Natural killer cell (primary cell): Measurements from ENCODE around the gene TBC1D23. TPM values are rescaled to one million over a fixed set of nuclear protein-coding genes. Genes with fewer than 3 reads are reported as not detected.
"Not testable (repeated sequence)": the region's sequence is repeated elsewhere in the genome, so short reads cannot be mapped to it uniquely, and the experiment has no call there.

ENCODE experiments used
- ATAC-seq, 3 donors: fragments of 150-1000 bp in 2 of 3; fragments of 200-7000 bp in 1 of 3; cut with Tn5 transposase; 1 replicate in 1 of 3; 2 replicates in 2 of 3; pipeline ENCODE4 v1.10.0; 2021; ENCODE audit warnings: mild to moderate bottlenecking in 2 of 3, moderate library complexity in 2 of 3
- DNase-seq, 2 donors: peaks; one replicate each; pipeline versions ENCODE4 v3.0.0 to v3.0.0-alpha.2; 2013 to 2021; ENCODE audit warnings: mixed read lengths in 1 of 2
- H3K27ac ChIP-seq: one replicate; pipeline ENCODE4 v1.5.1; 2013; ENCODE audit warnings: mild to moderate bottlenecking, low read length
- H3K27me3 ChIP-seq: one replicate; pipeline ENCODE4 v1.6.1; 2013; ENCODE audit warnings: low read length; ENCODE audit not compliant: control insufficient read depth, insufficient read depth
- H3K36me3 ChIP-seq: one replicate; pipeline ENCODE4 v1.6.1; 2013; ENCODE audit warnings: low read length; ENCODE audit not compliant: control insufficient read depth, insufficient read depth
- H3K4me1 ChIP-seq: one replicate; pipeline ENCODE4 v1.6.1; 2013; ENCODE audit warnings: low read length; ENCODE audit not compliant: control insufficient read depth, insufficient read depth
- H3K4me3 ChIP-seq: one replicate; pipeline ENCODE4 v1.5.1; 2013; ENCODE audit warnings: low read length
- H3K9me3 ChIP-seq: one replicate; pipeline ENCODE4 v1.6.1; 2013; ENCODE audit warnings: low read length; ENCODE audit not compliant: control insufficient read depth, insufficient read depth
- H3K27ac Mint-ChIP-seq, 2 donors: one replicate each; pipeline ENCODE4 v1.8.0; 2022; ENCODE audit warnings: mild to moderate bottlenecking in 2 of 2, mixed read lengths in 2 of 2, moderate library complexity in 1 of 2
- H3K27me3 Mint-ChIP-seq, 2 donors: one replicate each; pipeline ENCODE4 v1.8.0; 2022; ENCODE audit warnings: low read depth in 2 of 2, mixed read lengths in 2 of 2
- H3K36me3 Mint-ChIP-seq: one replicate; pipeline ENCODE4 v1.8.0; 2022; ENCODE audit warnings: mixed read lengths
- H3K4me1 Mint-ChIP-seq, 2 donors: one replicate each; pipeline ENCODE4 v1.8.0; 2022; ENCODE audit warnings: mixed read lengths in 2 of 2
- H3K4me3 Mint-ChIP-seq: one replicate; pipeline ENCODE4 v1.8.0; 2022; ENCODE audit warnings: mild to moderate bottlenecking, moderate library complexity, mixed read lengths
- H3K9me3 Mint-ChIP-seq, 2 donors: one replicate each; pipeline ENCODE4 v1.8.0; 2022; ENCODE audit warnings: mixed read lengths in 2 of 2
- CTCF ChIP-seq: fragments of 200-600 bp; IDR thresholded peaks from one replicate; pipeline ENCODE4 v1.8.0; 2022; ENCODE audit warnings: antibody characterized with exemption
- WGBS: methylation state at CpG from one replicate; pipeline ENCODE4 v1.1.7; 2013; ENCODE audit warnings: missing lambda C conversion rate; ENCODE audit not compliant: insufficient coverage; 5-methylcytosine and 5-hydroxymethylcytosine counted together
- intact Hi-C: fragments of 100-400 bp; cut with micrococcal nuclease; formaldehyde crosslinking; loops from one replicate; pipeline ENCODE4 v1.14.2; 2022
- total RNA-seq, 4 donors: library from RNA; stranded (reverse); fragments of 120-200 nt in 1 of 4; gene quantifications; one replicate each; pipeline versions ENCODE4 v1.2.3 to v1.2.4, GENCODE V29; 2013 to 2022

The TBC1D23 gene
- total RNA-seq, 3 donors from 2014 or later (not counting 1 experiment from before 2014, with no cell fraction given) = 38.8 to 50.3 (median 45.4) TPM

GRCh38 chr3:100226712-100227429, 33.9 kb upstream of the TBC1D23 start:
- TF ChIP-seq CTCF = no peak
- Mint-ChIP-seq H3K9me3 (no peaks in the 10 kb centered on the region), H3K4me3 (no peak overlapping the region), H3K27me3 (no peaks in the 10 kb centered on the region), H3K36me3 (no peaks in the 10 kb centered on the region), H3K27ac (no peak overlapping the region), H3K4me1 (no peaks in the 10 kb centered on the region)
- Histone ChIP-seq H3K9me3 (no peaks in the 10 kb centered on the region), H3K27ac (no peak overlapping the region), H3K4me3 (no peak overlapping the region), H3K4me1 (no peaks in the 10 kb centered on the region), H3K27me3 (no peaks in the 10 kb centered on the region), H3K36me3 (no peaks in the 10 kb centered on the region)
- ATAC-seq (no peak), DNase-seq (no peak)
- 89% methylated on average over 3 of the region's 6 CpGs for WGBS
- intact Hi-C loops = no loop called here

GRCh38 chr3:100227511-100227921, 33.3 kb upstream of the TBC1D23 start:
- 90% methylated on average over 1 of the region's 2 CpGs for WGBS

GRCh38 chr3:100228247-100228646, 32.5 kb upstream of the TBC1D23 start:
- no peaks in the 10 kb centered on the region for H3K4me1 ChIP-seq
- no peaks in the 10 kb centered on the region for H3K36me3 ChIP-seq
- H3K27ac ChIP-seq = no peak overlapping the region
- no peak overlapping the region for H3K4me3 ChIP-seq
- no peak overlapping the region for H3K27ac Mint-ChIP-seq
- DNase-seq (no peak), ATAC-seq (no peak)
- H3K9me3 Mint-ChIP-seq = no peaks in the 10 kb centered on the region
- WGBS = 100% methylated on average over 1 of the region's 1 CpG
- H3K27me3 Mint-ChIP-seq = no peaks in the 10 kb centered on the region
- H3K36me3 Mint-ChIP-seq = no peaks in the 10 kb centered on the region
- H3K4me3 Mint-ChIP-seq = no peak overlapping the region
- H3K4me1 Mint-ChIP-seq = no peaks in the 10 kb centered on the region
- TF ChIP-seq CTCF = no peak
- H3K9me3 ChIP-seq = no peaks in the 10 kb centered on the region
- intact Hi-C loops = no loop called here
- H3K27me3 ChIP-seq = no peaks in the 10 kb centered on the region

More at GRCh38 chr3:100227511-100227921, 33.3 kb upstream of the TBC1D23 start:
- no peak for TF ChIP-seq CTCF
- Mint-ChIP-seq H3K9me3 (no peaks in the 10 kb centered on the region), H3K4me1 (no peaks in the 10 kb centered on the region), H3K36me3 (no peaks in the 10 kb centered on the region), H3K4me3 (no peak overlapping the region), H3K27me3 (no peaks in the 10 kb centered on the region), H3K27ac (no peak overlapping the region)
- Histone ChIP-seq H3K9me3 (no peaks in the 10 kb centered on the region), H3K4me1 (no peaks in the 10 kb centered on the region), H3K36me3 (no peaks in the 10 kb centered on the region), H3K4me3 (no peak overlapping the region), H3K27ac (no peak overlapping the region), H3K27me3 (no peaks in the 10 kb centered on the region)
- ATAC-seq (no peak), DNase-seq (no peak)
- intact Hi-C loops = no loop called here

- H3K4me1 Mint-ChIP-seq, H3K4me3 ChIP-seq, H3K27me3 Mint-ChIP-seq, intact Hi-C loops, H3K4me1 ChIP-seq, H3K9me3 Mint-ChIP-seq, H3K27ac ChIP-seq, ATAC-seq, DNase-seq, H3K27me3 ChIP-seq, H3K36me3 ChIP-seq, H3K27ac Mint-ChIP-seq, H3K9me3 ChIP-seq, H3K36me3 Mint-ChIP-seq, H3K4me3 Mint-ChIP-seq: not testable (repeated sequence)
- WGBS = 84% methylated on average over 2 of the region's 3 CpGs
Observed at GRCh38 chr3:100229188-100229587, 31.6 kb upstream of the TBC1D23 start.
